ENCODE measurements around the gene AOPEP.

The AOPEP gene

DNA sequence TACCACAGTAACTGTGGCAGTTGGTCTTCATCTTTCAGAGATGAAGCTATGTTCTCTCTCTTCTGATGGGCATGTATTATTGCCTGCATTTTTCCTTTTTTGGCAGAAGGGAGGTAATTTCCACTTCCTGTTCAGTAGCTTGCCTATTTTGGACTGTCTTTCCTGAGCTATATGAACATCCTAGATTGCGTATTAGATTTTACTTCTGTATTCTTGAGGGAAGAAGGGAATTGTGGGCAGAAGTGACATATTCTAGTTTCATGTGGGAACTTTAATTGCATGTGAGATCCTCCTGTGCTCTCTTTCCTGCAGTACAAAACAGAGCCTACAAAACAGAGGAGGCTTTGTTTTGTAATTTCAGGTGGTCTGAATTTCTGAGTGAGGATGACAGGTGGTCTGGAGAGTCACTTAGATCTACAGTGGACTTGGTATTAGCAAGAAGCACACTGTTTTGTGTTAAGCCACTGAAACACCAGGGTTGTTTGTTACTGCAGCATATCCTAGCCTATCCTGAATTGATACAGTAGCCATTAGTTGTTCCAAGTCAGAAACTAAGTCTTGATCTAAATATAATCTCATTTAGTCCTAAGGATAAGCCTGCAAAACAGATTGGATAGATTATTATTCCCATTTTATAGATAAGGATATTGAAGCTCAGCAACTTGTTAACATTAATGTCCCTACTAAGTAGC, 68.1 kb downstream of the AOPEP start:
- no peak overlapping the region for H3K4me3 ChIP-seq (replicated peaks; ENCODE audit: low read depth, low read length)
- TF ChIP-seq, protein P1, sequence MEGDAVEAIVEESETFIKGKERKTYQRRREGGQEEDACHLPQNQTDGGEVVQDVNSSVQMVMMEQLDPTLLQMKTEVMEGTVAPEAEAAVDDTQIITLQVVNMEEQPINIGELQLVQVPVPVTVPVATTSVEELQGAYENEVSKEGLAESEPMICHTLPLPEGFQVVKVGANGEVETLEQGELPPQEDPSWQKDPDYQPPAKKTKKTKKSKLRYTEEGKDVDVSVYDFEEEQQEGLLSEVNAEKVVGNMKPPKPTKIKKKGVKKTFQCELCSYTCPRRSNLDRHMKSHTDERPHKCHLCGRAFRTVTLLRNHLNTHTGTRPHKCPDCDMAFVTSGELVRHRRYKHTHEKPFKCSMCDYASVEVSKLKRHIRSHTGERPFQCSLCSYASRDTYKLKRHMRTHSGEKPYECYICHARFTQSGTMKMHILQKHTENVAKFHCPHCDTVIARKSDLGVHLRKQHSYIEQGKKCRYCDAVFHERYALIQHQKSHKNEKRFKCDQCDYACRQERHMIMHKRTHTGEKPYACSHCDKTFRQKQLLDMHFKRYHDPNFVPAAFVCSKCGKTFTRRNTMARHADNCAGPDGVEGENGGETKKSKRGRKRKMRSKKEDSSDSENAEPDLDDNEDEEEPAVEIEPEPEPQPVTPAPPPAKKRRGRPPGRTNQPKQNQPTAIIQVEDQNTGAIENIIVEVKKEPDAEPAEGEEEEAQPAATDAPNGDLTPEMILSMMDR (IDR thresholded peaks at IDR 0.05; ENCODE audit: low read depth, low read length, missing control alignments): no peak
- DNase-seq (ENCODE audit: extremely low read depth, low read depth): no peak

DNA sequence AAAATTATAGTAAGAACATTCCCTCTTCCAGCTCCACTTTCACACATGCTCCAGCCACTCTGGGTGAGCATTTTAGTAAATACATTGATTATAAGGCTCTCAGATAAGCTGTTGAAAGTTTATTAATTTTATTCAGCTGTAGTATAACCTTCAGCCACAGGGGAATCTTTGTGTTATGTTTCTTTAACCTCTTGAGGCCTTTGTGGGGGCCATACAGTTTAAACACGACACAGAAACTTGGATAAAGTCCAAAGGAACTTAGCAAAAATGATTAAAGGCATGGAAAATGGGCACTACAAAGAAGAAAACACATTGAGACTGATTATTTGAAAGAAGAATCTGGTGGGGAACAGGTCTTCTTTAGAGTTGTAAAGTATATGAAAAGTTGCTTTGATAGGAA, 70.2 kb downstream of the AOPEP start:
- H3K4me3 ChIP-seq (replicated peaks; ENCODE audit: low read depth, low read length): no peak overlapping the region
- no peak for DNase-seq (ENCODE audit: extremely low read depth, low read depth)
- TF ChIP-seq, protein P1 (IDR thresholded peaks at IDR 0.05; ENCODE audit: low read depth, low read length, missing control alignments): no peak

DNA sequence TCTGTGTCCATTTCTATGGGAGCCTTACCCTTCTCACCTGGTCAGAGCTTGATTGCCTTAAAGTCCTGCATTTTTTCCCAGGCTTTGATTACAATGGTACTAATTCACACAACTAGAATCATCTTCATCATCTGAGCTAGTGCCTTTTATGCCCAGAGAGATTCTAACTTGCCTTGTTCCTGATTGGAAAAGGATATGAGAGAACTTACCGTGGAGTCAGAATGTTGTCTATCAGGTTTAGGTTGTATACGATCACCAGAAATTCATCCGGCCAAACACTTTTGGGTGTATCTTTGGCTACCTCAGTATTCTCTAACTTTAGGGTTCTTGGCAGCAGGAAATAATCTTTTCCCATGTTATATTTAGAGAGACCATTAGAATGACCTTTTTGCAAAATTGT, 71.7 kb downstream of the AOPEP start:
- TF ChIP-seq, protein P1 (IDR thresholded peaks at IDR 0.05; ENCODE audit: low read depth, low read length, missing control alignments): no peak
- no peak for DNase-seq (ENCODE audit: extremely low read depth, low read depth)
- no peak overlapping the region for H3K4me3 ChIP-seq (replicated peaks; ENCODE audit: low read depth, low read length)

DNA sequence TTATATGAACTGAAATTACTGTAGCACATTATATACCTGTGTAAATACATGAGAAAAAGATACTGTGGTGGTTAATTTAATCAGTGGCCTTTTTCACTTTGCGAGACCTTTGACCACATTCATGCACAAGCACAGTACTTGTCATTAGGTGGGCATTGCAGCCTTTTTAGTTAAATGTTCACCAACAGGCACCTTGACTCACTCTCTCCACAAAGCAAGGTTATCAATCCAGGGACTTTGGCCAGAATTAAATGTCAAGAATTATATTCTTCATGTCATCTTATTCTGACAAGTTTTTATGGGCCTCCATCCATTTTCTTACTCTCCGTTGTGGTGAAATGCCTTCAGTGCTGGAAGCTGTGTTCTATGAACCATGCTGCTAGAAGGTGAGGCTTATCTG, 72.2 kb downstream of the AOPEP start:
- no peak for DNase-seq (ENCODE audit: extremely low read depth, low read depth)
- TF ChIP-seq, protein P1 (IDR thresholded peaks at IDR 0.05; ENCODE audit: low read depth, low read length, missing control alignments): no peak
- no peak overlapping the region for H3K4me3 ChIP-seq (replicated peaks; ENCODE audit: low read depth, low read length)

DNA sequence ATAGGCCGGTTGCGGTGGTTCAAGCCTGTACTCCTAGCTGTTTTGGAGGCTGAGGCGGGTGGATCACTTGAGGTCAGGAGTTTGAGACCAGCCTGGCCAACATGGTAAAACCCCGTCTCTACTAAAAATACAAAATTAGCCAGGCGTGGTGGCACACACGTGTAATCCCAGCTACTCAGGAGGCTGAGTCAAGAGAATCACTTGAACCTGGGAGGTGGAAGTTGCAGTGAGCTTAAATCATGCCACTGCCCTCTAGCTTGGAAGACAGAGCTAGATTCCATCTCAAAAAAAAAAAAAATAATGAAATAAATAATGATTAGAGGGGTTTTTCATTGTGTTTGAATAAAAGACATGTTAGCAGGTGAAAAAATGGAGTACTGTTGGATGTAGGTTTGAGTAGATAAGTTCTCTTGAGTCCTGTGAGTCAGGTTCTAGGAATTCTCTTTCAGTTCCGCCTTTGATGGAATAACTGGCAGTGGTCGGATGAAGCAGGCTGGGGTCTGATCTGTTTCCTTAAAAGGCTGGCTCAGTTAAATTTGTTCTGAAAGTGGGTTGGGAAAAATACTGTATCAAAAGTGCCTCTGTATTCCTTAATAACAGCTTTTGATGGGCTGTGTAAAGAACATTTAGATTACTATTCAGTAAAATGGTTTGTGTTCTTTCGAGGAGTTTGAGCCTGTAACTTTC, 73.2 kb downstream of the AOPEP start:
- no peak for DNase-seq (ENCODE audit: extremely low read depth, low read depth)

DNA sequence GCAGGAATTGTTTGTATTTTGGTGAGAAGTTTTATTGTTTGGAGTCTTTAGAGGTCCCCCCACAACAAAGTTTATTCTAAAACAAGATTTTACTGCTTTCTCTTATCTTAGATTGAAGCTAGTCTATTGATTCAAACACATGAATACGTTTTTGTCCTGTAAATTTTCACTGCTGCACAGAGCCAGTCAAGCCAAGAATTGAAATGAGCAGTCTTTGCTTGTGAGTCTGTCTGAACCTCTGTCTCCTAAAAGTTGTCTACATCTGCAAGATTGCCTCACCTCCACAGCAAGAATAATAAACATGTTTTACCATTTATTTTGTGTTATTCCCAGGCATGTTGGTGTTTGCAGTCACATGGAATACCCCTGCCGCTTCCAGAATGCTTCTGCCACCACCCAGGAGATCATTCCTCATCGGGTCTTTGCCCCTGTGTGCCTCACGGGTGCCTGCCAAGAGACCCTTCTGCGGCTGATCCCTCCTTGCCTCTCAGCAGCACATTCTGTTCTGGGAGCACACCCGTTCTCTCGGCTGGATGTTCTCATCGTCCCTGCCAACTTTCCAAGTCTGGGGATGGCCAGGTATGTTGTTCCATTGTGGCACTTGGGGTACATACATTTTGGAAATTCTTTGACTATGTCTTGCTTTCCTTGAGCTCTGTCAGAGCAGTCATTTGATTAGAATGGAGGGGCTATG, 74.1 kb downstream of the AOPEP start:
- TF ChIP-seq, protein P1 (IDR thresholded peaks at IDR 0.05; ENCODE audit: low read depth, low read length, missing control alignments): no peak
- H3K4me3 ChIP-seq (replicated peaks; ENCODE audit: low read depth, low read length): no peak overlapping the region
- no peak for DNase-seq (ENCODE audit: extremely low read depth, low read depth)

More for the DNA sequence above, 73.2 kb downstream of the AOPEP start:
- TF ChIP-seq, protein P1 (IDR thresholded peaks at IDR 0.05; ENCODE audit: low read depth, low read length, missing control alignments): no peak
- no peak overlapping the region for H3K4me3 ChIP-seq (replicated peaks; ENCODE audit: low read depth, low read length)

Measured in HFF-Myc (cell line).